ENCODE measurements around the gene HYLS1.
"Not testable (repeated sequence)": the region's sequence is repeated elsewhere in the genome, so short reads cannot be mapped to it uniquely, and the experiment has no call there.

The HYLS1 gene

GRCh38 chr11:125887373-125888324 is at the start of gene HYLS1:
Gene HYLS1, plus strand, starts transcription at chr11:125887668. Its CDS starts 11,701 bp downstream, at chr11:125899369.
- H3K27me3 Mint-ChIP-seq, result no peaks in the 10 kb centered on the region
- DNase-seq, result peak; percentile 98
- no peaks in the 10 kb centered on the region for H3K9me3 Mint-ChIP-seq
- peaks cover 32% of the 10 kb centered on the region for H3K4me1 Mint-ChIP-seq
- peak within 1 kb of the TSS; percentile 81 to 88 for H3K4me3 Mint-ChIP-seq
- peak within 1 kb of the TSS; percentile 95 to 99 for H3K27ac Mint-ChIP-seq
- ATAC-seq, result peak; percentile 93

GRCh38 chr11:125842321-125842948 is 45.0 kb upstream of the HYLS1 start:
- no peaks in the 10 kb centered on the region for H3K4me1 Mint-ChIP-seq
- ATAC-seq (no peak), DNase-seq (no peak)
- H3K27me3 Mint-ChIP-seq, result peaks cover 1% of the 10 kb centered on the region
- no peak overlapping the region for H3K27ac Mint-ChIP-seq
- H3K4me3 Mint-ChIP-seq, result no peak overlapping the region
- H3K9me3 Mint-ChIP-seq, result peaks cover 26 to 27% of the 10 kb centered on the region in 2 donors

GRCh38 chr11:125846188-125846587 is 41.3 kb upstream of the HYLS1 start:
- H3K4me1 Mint-ChIP-seq, result no peaks in the 10 kb centered on the region
- peaks cover 31 to 43% of the 10 kb centered on the region in 2 donors for H3K9me3 Mint-ChIP-seq
- peaks cover 7% of the 10 kb centered on the region for H3K27me3 Mint-ChIP-seq
- no peak for ATAC-seq
- H3K4me3 Mint-ChIP-seq, result no peak overlapping the region
- H3K27ac Mint-ChIP-seq, result no peak overlapping the region
- DNase-seq, result no peak

- not testable (repeated sequence) for DNase-seq, H3K4me1 Mint-ChIP-seq, H3K4me3 Mint-ChIP-seq, H3K27ac Mint-ChIP-seq, ATAC-seq
- peaks cover 19 to 23% of the 10 kb centered on the region in 2 donors for H3K9me3 Mint-ChIP-seq
- peaks cover 15% of the 10 kb centered on the region for H3K27me3 Mint-ChIP-seq
Measured at GRCh38 chr11:125857670-125858069, 29.8 kb upstream of the HYLS1 start.

- ATAC-seq, H3K27ac Mint-ChIP-seq, H3K27me3 Mint-ChIP-seq, DNase-seq, H3K4me3 Mint-ChIP-seq, H3K4me1 Mint-ChIP-seq: not testable (repeated sequence)
- H3K9me3 Mint-ChIP-seq, result peaks cover 17 to 19% of the 10 kb centered on the region in 2 donors
Measured at GRCh38 chr11:125862786-125863185, 24.7 kb upstream of the HYLS1 start.

GRCh38 chr11:125865354-125865753 is 22.1 kb upstream of the HYLS1 start:
- not testable (repeated sequence) for H3K9me3 Mint-ChIP-seq, H3K4me3 Mint-ChIP-seq, ATAC-seq, DNase-seq, H3K27ac Mint-ChIP-seq, H3K4me1 Mint-ChIP-seq, H3K27me3 Mint-ChIP-seq

GRCh38 chr11:125869521-125869920 is 17.9 kb upstream of the HYLS1 start:
- Mint-ChIP-seq H3K27ac (no peak overlapping the region), H3K4me3 (no peak overlapping the region), H3K4me1 (no peaks in the 10 kb centered on the region), H3K27me3 (peaks cover 11% of the 10 kb centered on the region), H3K9me3 (peaks cover 0 to 9% of the 10 kb centered on the region in 2 donors)
- DNase-seq (no peak), ATAC-seq (no peak)

GRCh38 chr11:125871391-125872137 is 15.9 kb upstream of the HYLS1 start:
- no peaks in the 10 kb centered on the region for H3K4me1 Mint-ChIP-seq
- no peak overlapping the region for H3K4me3 Mint-ChIP-seq
- peak; percentile 24 to 36 for DNase-seq
- no peak for ATAC-seq
- no peak overlapping the region for H3K27ac Mint-ChIP-seq
- H3K27me3 Mint-ChIP-seq, result peaks cover 11% of the 10 kb centered on the region
- peaks cover 0 to 9% of the 10 kb centered on the region in 2 donors for H3K9me3 Mint-ChIP-seq

- H3K4me3 Mint-ChIP-seq, result no peak overlapping the region
- ATAC-seq, result no peak
- H3K9me3 Mint-ChIP-seq, result peaks cover 0 to 9% of the 10 kb centered on the region in 2 donors
- peaks cover 11% of the 10 kb centered on the region for H3K27me3 Mint-ChIP-seq
- H3K27ac Mint-ChIP-seq, result peak overlapping the region in 1 of 2 donors; percentile 29
- no peak for DNase-seq
- H3K4me1 Mint-ChIP-seq, result no peaks in the 10 kb centered on the region
Measured at GRCh38 chr11:125872138-125872491, 15.4 kb upstream of the HYLS1 start.

- H3K4me1 Mint-ChIP-seq, result no peaks in the 10 kb centered on the region
Measured at GRCh38 chr11:125873881-125874555, 13.4 kb upstream of the HYLS1 start.

GRCh38 chr11:125874556-125875124 is 12.8 kb upstream of the HYLS1 start:
- H3K4me1 Mint-ChIP-seq, result no peaks in the 10 kb centered on the region
- H3K27me3 Mint-ChIP-seq, result peaks cover 11% of the 10 kb centered on the region
- H3K4me3 Mint-ChIP-seq, result no peak overlapping the region
- ATAC-seq (peak; percentile 85), DNase-seq (peak; percentile 35 to 41)
- no peak overlapping the region for H3K27ac Mint-ChIP-seq
- H3K9me3 Mint-ChIP-seq, result peaks cover 0 to 9% of the 10 kb centered on the region in 2 donors

More at GRCh38 chr11:125873881-125874555, 13.4 kb upstream of the HYLS1 start:
- Mint-ChIP-seq H3K9me3 (peaks cover 0 to 9% of the 10 kb centered on the region in 2 donors), H3K27ac (no peak overlapping the region), H3K27me3 (peaks cover 11% of the 10 kb centered on the region), H3K4me3 (no peak overlapping the region)
- ATAC-seq, result no peak
- no peak for DNase-seq

GRCh38 chr11:125881291-125881690 is 6.2 kb upstream of the HYLS1 start:
- Mint-ChIP-seq H3K4me3 (no peak overlapping the region), H3K27me3 (no peaks in the 10 kb centered on the region), H3K27ac (no peak overlapping the region), H3K4me1 (no peaks in the 10 kb centered on the region), H3K9me3 (no peaks in the 10 kb centered on the region)
- DNase-seq, result no peak
- no peak for ATAC-seq

- Mint-ChIP-seq H3K9me3 (no peaks in the 10 kb centered on the region), H3K27ac (no peak overlapping the region), H3K4me1 (peaks cover 11% of the 10 kb centered on the region), H3K4me3 (no peak overlapping the region), H3K27me3 (no peaks in the 10 kb centered on the region)
- DNase-seq (no peak), ATAC-seq (no peak)
Measured at GRCh38 chr11:125883375-125883774, 4.1 kb upstream of the HYLS1 start.

GRCh38 chr11:125886997-125887372 is 483 bp upstream of the HYLS1 start:
- Mint-ChIP-seq H3K9me3 (no peaks in the 10 kb centered on the region), H3K27me3 (no peaks in the 10 kb centered on the region), H3K27ac (peak overlapping the region; percentile 95 to 99), H3K4me3 (peak overlapping the region; percentile 81 to 88), H3K4me1 (peaks cover 28% of the 10 kb centered on the region)
- DNase-seq (no peak), ATAC-seq (peak; percentile 52)

Data from stimulated activated naive CD8-positive, alpha-beta T cell treated with anti-CD3 and anti-CD28 coated beads, Interleukin-15, amount 100 ng/mL, for 72 hours (primary cell).